Measurements from ENCODE around the gene TMEM165. TPM values are rescaled to one million over a fixed set of nuclear protein-coding genes. Genes with fewer than 3 reads are reported as not detected.
A peak's percentile ranks its signal among the peaks of the same experiment; 100 is the strongest.

The TMEM165 gene
- total RNA-seq, 1 experiment from 2014 or later = 119 TPM

DNA sequence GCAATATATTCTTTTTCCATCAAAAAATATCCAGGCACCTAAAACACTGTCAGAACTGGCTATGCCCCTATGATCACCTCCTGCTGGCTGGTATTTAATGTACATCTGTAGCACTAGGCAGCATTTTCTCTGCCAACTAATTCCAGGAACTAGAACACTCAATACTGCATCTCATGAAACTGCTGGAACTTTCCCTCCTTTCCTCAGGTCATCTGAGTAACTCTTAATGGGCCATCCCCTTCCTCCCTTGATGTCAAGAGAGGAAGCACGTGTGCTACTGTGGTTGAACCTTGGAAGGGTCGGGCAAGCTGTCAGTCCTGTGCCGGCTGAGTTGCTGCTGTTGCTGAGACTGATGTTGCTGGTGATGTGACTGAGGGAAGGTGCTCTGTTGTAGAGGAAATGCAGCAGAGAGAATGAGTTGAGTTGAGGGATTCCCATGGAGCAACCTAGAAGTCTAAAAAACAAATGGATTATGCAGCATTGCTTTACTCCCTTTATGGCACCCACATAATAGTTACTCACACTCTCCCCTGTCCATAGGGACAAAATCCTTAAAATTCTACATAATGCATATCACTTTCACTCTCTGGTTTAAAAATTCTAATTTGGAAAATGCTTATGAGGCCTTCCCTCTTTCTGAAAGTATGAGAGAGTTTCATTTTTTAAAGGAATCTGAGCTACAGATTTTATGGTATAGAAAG lies 39.5 kb downstream of the TMEM165 start:
- intact Hi-C loops (cut with micrococcal nuclease) = loop anchor here (5.0 kb wide), 1 partner anchor 88 kb away; the partner anchor contains the start of gene SRD5A3
- H3K27ac Mint-ChIP-seq (ENCODE audit: low read depth, unreplicated experiment) = no peak overlapping the region
- H3K4me1 Mint-ChIP-seq (ENCODE audit: insufficient read depth, unreplicated experiment) = no peaks in the 10 kb centered on the region
- TF ChIP-seq, protein P1, sequence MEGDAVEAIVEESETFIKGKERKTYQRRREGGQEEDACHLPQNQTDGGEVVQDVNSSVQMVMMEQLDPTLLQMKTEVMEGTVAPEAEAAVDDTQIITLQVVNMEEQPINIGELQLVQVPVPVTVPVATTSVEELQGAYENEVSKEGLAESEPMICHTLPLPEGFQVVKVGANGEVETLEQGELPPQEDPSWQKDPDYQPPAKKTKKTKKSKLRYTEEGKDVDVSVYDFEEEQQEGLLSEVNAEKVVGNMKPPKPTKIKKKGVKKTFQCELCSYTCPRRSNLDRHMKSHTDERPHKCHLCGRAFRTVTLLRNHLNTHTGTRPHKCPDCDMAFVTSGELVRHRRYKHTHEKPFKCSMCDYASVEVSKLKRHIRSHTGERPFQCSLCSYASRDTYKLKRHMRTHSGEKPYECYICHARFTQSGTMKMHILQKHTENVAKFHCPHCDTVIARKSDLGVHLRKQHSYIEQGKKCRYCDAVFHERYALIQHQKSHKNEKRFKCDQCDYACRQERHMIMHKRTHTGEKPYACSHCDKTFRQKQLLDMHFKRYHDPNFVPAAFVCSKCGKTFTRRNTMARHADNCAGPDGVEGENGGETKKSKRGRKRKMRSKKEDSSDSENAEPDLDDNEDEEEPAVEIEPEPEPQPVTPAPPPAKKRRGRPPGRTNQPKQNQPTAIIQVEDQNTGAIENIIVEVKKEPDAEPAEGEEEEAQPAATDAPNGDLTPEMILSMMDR (IDR thresholded peaks at IDR 0.05; ENCODE audit: unreplicated experiment) = peak; percentile 33
- H3K27me3 Mint-ChIP-seq (ENCODE audit: insufficient read depth, unreplicated experiment) = no peaks in the 10 kb centered on the region
- BruUV-seq (replicated peaks) = no TSS peak
- no peak overlapping the region for H3K4me3 Mint-ChIP-seq (ENCODE audit: unreplicated experiment)
- no peaks in the 10 kb centered on the region for H3K9me3 Mint-ChIP-seq (ENCODE audit: unreplicated experiment)
- POLR2A ChIA-PET = interaction anchor here (1.2 kb wide), 1 partner anchor 90 kb away, joined by 4 read pairs; the partner anchor contains the start of gene SRD5A3
- CTCF ChIA-PET = interaction anchor here (0.6 to 1.1 kb wide), 5 partner anchors 11 to 141 kb away, joined by 3 to 4 read pairs (median 3); partner anchors contain the start of gene SRD5A3
- peaks cover 56% of the 10 kb centered on the region for H3K36me3 Mint-ChIP-seq (ENCODE audit: insufficient read depth, unreplicated experiment)
- DNase-seq (ENCODE audit: unreplicated experiment) = peak; percentile 30

DNA sequence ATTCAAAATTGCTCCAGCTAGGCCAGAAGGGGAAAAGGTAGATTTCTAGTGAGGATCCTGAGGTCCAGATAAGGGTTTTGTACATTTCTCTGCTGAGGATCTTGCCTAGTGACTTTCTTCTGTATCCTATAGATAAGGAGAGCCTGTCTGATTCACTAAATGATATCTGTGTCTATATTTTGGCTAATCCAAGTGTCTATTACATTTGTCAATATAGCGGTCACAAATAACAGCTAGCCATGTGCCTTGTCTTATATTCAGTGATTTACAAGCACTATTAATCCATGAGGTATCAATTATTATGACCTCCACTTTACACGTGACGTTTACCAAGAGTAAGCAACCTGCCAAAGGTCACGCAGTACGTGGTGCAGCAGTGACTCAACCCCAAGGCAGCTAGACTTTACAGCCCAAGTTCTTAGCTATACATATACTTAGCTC lies 41.6 kb downstream of the TMEM165 start:
- intact Hi-C loops (cut with micrococcal nuclease) = loop anchor here (5.0 kb wide), 1 partner anchor 90 kb away; the partner anchor contains the start of gene SRD5A3
- H3K4me3 Mint-ChIP-seq (ENCODE audit: unreplicated experiment) = no peak overlapping the region
- H3K27me3 Mint-ChIP-seq (ENCODE audit: insufficient read depth, unreplicated experiment) = no peaks in the 10 kb centered on the region
- DNase-seq (ENCODE audit: unreplicated experiment) = peak; percentile 24
- H3K9me3 Mint-ChIP-seq (ENCODE audit: unreplicated experiment) = no peaks in the 10 kb centered on the region
- POLR2A ChIA-PET = interaction anchor here (1.2 to 2.6 kb wide), 6 partner anchors 9 to 106 kb away, joined by 3 to 8 read pairs (median 5); no protein-coding TSS in a partner anchor
- H3K4me1 Mint-ChIP-seq (ENCODE audit: insufficient read depth, unreplicated experiment) = no peaks in the 10 kb centered on the region
- H3K27ac Mint-ChIP-seq (ENCODE audit: low read depth, unreplicated experiment) = no peak overlapping the region
- no TSS peak for BruUV-seq (replicated peaks)
- CTCF ChIA-PET = interaction anchor here (0.6 to 2.7 kb wide), 6 partner anchors 8 to 467 kb away, joined by 3 to 12 read pairs (median 8); no protein-coding TSS in a partner anchor
- H3K36me3 Mint-ChIP-seq (ENCODE audit: insufficient read depth, unreplicated experiment) = peaks cover 48% of the 10 kb centered on the region
- TF ChIP-seq, protein P1 (IDR thresholded peaks at IDR 0.05; ENCODE audit: unreplicated experiment) = no peak

DNA sequence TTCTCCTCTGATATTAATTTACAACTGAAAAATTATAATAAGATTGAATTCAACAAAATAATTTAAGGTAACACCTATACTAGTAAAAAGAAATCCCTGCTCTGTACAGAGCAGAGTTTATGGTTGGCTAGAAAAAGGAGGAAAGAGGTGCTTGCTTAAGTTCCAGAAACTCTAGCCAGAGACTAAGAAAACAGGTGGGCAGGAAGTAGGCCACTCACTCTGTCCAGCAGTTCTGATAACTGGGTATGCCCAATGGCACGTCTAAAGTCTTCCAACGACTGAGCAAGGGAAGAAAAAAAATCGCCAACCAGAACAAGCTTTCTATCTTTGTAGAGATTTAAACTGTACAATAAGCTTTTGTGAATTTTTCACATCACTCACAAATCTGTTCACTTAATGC lies 42.1 kb downstream of the TMEM165 start:
- H3K36me3 Mint-ChIP-seq (ENCODE audit: insufficient read depth, unreplicated experiment) = peaks cover 48% of the 10 kb centered on the region
- H3K27ac Mint-ChIP-seq (ENCODE audit: low read depth, unreplicated experiment) = no peak overlapping the region
- DNase-seq (ENCODE audit: unreplicated experiment) = no peak
- H3K27me3 Mint-ChIP-seq (ENCODE audit: insufficient read depth, unreplicated experiment) = no peaks in the 10 kb centered on the region
- no TSS peak for BruUV-seq (replicated peaks)
- no peak overlapping the region for H3K4me3 Mint-ChIP-seq (ENCODE audit: unreplicated experiment)
- ChIA-PET CTCF (interaction anchor here (0.6 to 2.7 kb wide), 8 partner anchors 7 to 467 kb away, joined by 3 to 12 read pairs (median 6); partner anchors contain the start of gene SRD5A3), POLR2A (interaction anchor here (0.6 to 2.6 kb wide), 7 partner anchors 13 to 215 kb away, joined by 3 to 8 read pairs (median 3); partner anchors contain the start of gene TMEM165)
- intact Hi-C loops (cut with micrococcal nuclease) = loop anchor here (5.0 kb wide), 1 partner anchor 91 kb away; the partner anchor contains the start of gene SRD5A3
- H3K4me1 Mint-ChIP-seq (ENCODE audit: insufficient read depth, unreplicated experiment) = no peaks in the 10 kb centered on the region
- TF ChIP-seq, protein P1 (IDR thresholded peaks at IDR 0.05; ENCODE audit: unreplicated experiment) = no peak
- H3K9me3 Mint-ChIP-seq (ENCODE audit: unreplicated experiment) = no peaks in the 10 kb centered on the region

DNA sequence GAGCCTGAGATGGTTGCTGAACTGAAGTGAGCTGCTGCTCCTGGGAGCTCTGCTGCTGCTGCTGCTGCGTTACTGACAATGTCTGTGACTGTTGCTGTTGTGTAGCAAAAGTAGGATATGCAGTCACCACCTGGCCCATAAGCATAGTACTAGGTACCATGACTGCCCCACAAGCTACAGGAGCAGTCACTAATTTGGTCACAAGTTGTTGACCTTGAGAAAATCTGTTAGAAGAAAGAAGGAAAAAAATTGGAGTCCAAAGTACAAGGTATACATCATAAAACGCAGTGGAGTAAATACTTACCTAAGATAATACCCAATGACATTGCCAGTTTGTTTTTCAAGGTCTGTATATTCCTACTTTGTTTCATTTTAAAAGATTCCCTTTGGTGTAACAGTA lies 42.6 kb downstream of the TMEM165 start:
- H3K36me3 Mint-ChIP-seq (ENCODE audit: insufficient read depth, unreplicated experiment) = peaks cover 49% of the 10 kb centered on the region
- no peaks in the 10 kb centered on the region for H3K4me1 Mint-ChIP-seq (ENCODE audit: insufficient read depth, unreplicated experiment)
- no peaks in the 10 kb centered on the region for H3K27me3 Mint-ChIP-seq (ENCODE audit: insufficient read depth, unreplicated experiment)
- ChIA-PET CTCF (interaction anchor here (0.6 to 2.7 kb wide), 7 partner anchors 9 to 468 kb away, joined by 3 to 12 read pairs (median 4); partner anchors contain the start of gene SRD5A3), POLR2A (interaction anchor here (0.6 to 2.6 kb wide), 9 partner anchors 14 to 422 kb away, joined by 3 to 8 read pairs (median 3); partner anchors contain the start of genes CLOCK and TMEM165)
- no peak overlapping the region for H3K27ac Mint-ChIP-seq (ENCODE audit: low read depth, unreplicated experiment)
- BruUV-seq (replicated peaks) = no TSS peak
- H3K9me3 Mint-ChIP-seq (ENCODE audit: unreplicated experiment) = no peaks in the 10 kb centered on the region
- TF ChIP-seq, protein P1 (IDR thresholded peaks at IDR 0.05; ENCODE audit: unreplicated experiment) = no peak
- intact Hi-C loops (cut with micrococcal nuclease) = loop anchor here (5.0 kb wide), 1 partner anchor 91 kb away; the partner anchor contains the start of gene SRD5A3
- H3K4me3 Mint-ChIP-seq (ENCODE audit: unreplicated experiment) = no peak overlapping the region
- no peak for DNase-seq (ENCODE audit: unreplicated experiment)
